Panc1 (cell line): ENCODE results near the gene ZNF831. TPM values are rescaled to one million over a fixed set of nuclear protein-coding genes. Genes with fewer than 3 reads are reported as not detected.

Experiments used
- ATAC-seq: fragments of 200-7000 bp; cut with Tn5 transposase; 2 replicates; pipeline ENCODE4 v1.9.1; 2020; ENCODE audit warnings: mild to moderate bottlenecking, moderate library complexity
- BruUV-seq: library from RNA; stranded (reverse); fragments of 400-500 nt; replicated peaks from 2 replicates; lab custom pipeline; 2021; lab: Mats Ljungman, UMichigan
- CTCF ChIA-PET: fragments of 300-600 bp; sonication (Branson Sonifier 250); formaldehyde crosslinking; loops from one replicate; lab custom pipeline; 2022; ENCODE audit warnings: antibody characterized with exemption; lab: Charles Lee
- POLR2A ChIA-PET: fragments of 300-600 bp; sonication (Branson Sonifier 250); formaldehyde crosslinking; loops from one replicate; lab custom pipeline; 2022; ENCODE audit warnings: antibody characterized with exemption; lab: Charles Lee
- DNase-seq: peaks from one replicate; pipeline ENCODE4 v3.0.0-alpha.2; 2010; ENCODE audit warnings: low read depth, low spot score
- H3K27ac ChIP-seq: 2 replicates; pipeline ENCODE4 v1.5.1; 2011; ENCODE audit warnings: mild to moderate bottlenecking, low read length, inconsistent platforms
- H3K27me3 ChIP-seq: fragments of 200-500 bp; sonication (Bioruptor generic); 2 replicates; pipeline ENCODE4 v1.6.0; 2014; ENCODE audit warnings: low read length, inconsistent platforms; ENCODE audit not compliant: control insufficient read depth, insufficient read depth
- H3K36me3 ChIP-seq: fragments of 200-500 bp; sonication (Bioruptor generic); 2 replicates; pipeline ENCODE4 v1.5.1; 2014; ENCODE audit warnings: inconsistent platforms, mild to moderate bottlenecking, low read length, moderate library complexity; ENCODE audit not compliant: control insufficient read depth, insufficient read depth
- H3K4me1 ChIP-seq: 2 replicates; pipeline ENCODE4 v1.5.1; 2011; ENCODE audit warnings: inconsistent platforms, mild to moderate bottlenecking, low read length, moderate library complexity; ENCODE audit not compliant: control insufficient read depth, insufficient read depth
- H3K4me3 ChIP-seq, 2 experiments: 2 replicates each; pipeline ENCODE4 v1.5.1; 2011 to 2012; ENCODE audit warnings: low read depth in 2 of 2, low read length in 2 of 2, mild to moderate bottlenecking in 2 of 2, inconsistent platforms in 1 of 2, moderate library complexity in 1 of 2
- H3K9me3 ChIP-seq: fragments of 200-500 bp; sonication (Bioruptor generic); 2 replicates; pipeline ENCODE4 v1.5.1; 2014; ENCODE audit warnings: low read depth, mild to moderate bottlenecking, inconsistent platforms, low read length, moderate library complexity; ENCODE audit not compliant: control insufficient read depth, insufficient read depth
- CTCF ChIP-seq: fragments of 450-650 bp; IDR thresholded peaks from 2 replicates; pipeline ENCODE4 v1.5.1; 2017; ENCODE audit warnings: mild to moderate bottlenecking
- POLR2AphosphoS5 ChIP-seq: IDR thresholded peaks from 2 replicates; pipeline ENCODE4 v1.6.1; 2012; ENCODE audit warnings: mild to moderate bottlenecking, low read depth, low read length, moderate library complexity
- REST ChIP-seq, 2 experiments: IDR thresholded peaks; 2 replicates each; pipeline ENCODE4 v1.6.1; 2011 to 2012; ENCODE audit warnings: low read depth in 2 of 2, control low read depth in 1 of 2, low read length in 1 of 2, mild to moderate bottlenecking in 1 of 2, moderate library complexity in 1 of 2; ENCODE audit not compliant: insufficient read depth in 1 of 2
- SIN3A ChIP-seq: IDR thresholded peaks from 2 replicates; pipeline ENCODE4 v1.6.1; 2012; ENCODE audit warnings: low read depth, mild to moderate bottlenecking, low read length, moderate library complexity, borderline replicate concordance; ENCODE audit not compliant: insufficient read depth
- TCF7L2 ChIP-seq: IDR thresholded peaks from 2 replicates; pipeline ENCODE4 v1.6.1; 2011; ENCODE audit warnings: mild to moderate bottlenecking, low read depth, low read length, inconsistent platforms
- in situ Hi-C: cut with HindIII; loops from 2 replicates; pipeline ENCODE4 v1.10.0; 2016; ENCODE audit warnings: low sequenced_read_pairs, low pct_unique_long_range_greater_than_20kb
- intact Hi-C: fragments of 100-400 bp; cut with micrococcal nuclease; formaldehyde crosslinking; loops from one replicate; pipeline ENCODE4 v1.10.0; 2022; ENCODE audit not compliant: unreplicated experiment
- total RNA-seq: library from RNA; stranded (reverse); gene quantifications from one replicate; pipeline ENCODE4 v1.2.1, GENCODE V29; 2021; ENCODE audit not compliant: unreplicated experiment

The ZNF831 gene
- total RNA-seq, 1 experiment from 2014 or later, result 0.03 TPM

- in situ Hi-C loops (no loop called here), intact Hi-C loops (no loop called here)
- ATAC-seq (no peak), DNase-seq (no peak)
- no TSS peak for BruUV-seq
- Histone ChIP-seq H3K27ac (no peak overlapping the region), H3K4me1 (no peaks in the 10 kb centered on the region), H3K9me3 (no peaks in the 10 kb centered on the region), H3K4me3 (no peak overlapping the region), H3K36me3 (no peaks in the 10 kb centered on the region), H3K27me3 (no peaks in the 10 kb centered on the region; the same call in 1 of the 2 replicates)
- TF ChIP-seq TCF7L2, result no peak
- TF ChIP-seq CTCF, result no peak
- no peak for TF ChIP-seq POLR2AphosphoS5
- no peak for TF ChIP-seq SIN3A
- no peak for TF ChIP-seq REST (IDR thresholded peaks at IDR 0.05; ENCODE audit: insufficient read depth in 1 of 2, low read depth in 2 of 2, low read length in 1 of 2)
- ChIA-PET CTCF (no interaction called here), POLR2A (no interaction called here)
These were observed 15.5 kb downstream of the ZNF831 start for GRCh38 chr20:59178983-59179595.

GRCh38 chr20:59179988-59180387, 16.4 kb downstream of the ZNF831 start:
- H3K27ac ChIP-seq, result no peak overlapping the region
- intact Hi-C loops (no loop called here), in situ Hi-C loops (no loop called here)
- no peaks in the 10 kb centered on the region for H3K36me3 ChIP-seq
- ChIA-PET POLR2A (no interaction called here), CTCF (no interaction called here)
- TF ChIP-seq TCF7L2, result no peak
- no peak for TF ChIP-seq REST (IDR thresholded peaks at IDR 0.05; ENCODE audit: insufficient read depth in 1 of 2, low read depth in 2 of 2, low read length in 1 of 2)
- no peak for TF ChIP-seq SIN3A
- TF ChIP-seq POLR2AphosphoS5, result no peak
- no peak for TF ChIP-seq CTCF
- no peak for ATAC-seq
- DNase-seq, result no peak
- H3K9me3 ChIP-seq, result no peaks in the 10 kb centered on the region
- no TSS peak for BruUV-seq
- H3K4me1 ChIP-seq, result no peaks in the 10 kb centered on the region
- H3K27me3 ChIP-seq, result no peaks in the 10 kb centered on the region; the same call in 1 of the 2 replicates
- H3K4me3 ChIP-seq, result no peak overlapping the region
